Kidney glomerular epithelial cell (primary cell): ENCODE data around the gene NAA40.

Experiments used
- DNase-seq: peaks from one replicate; lab custom pipeline; 2025; lab: John Stamatoyannopoulos, UW

The NAA40 gene

GRCh38 chr11:63938479-63939396, at the start of gene NAA40:
NAA40 (plus strand) TSS chr11:63939002; CDS start chr11:63939097, 95 bp downstream.
- DNase-seq = peak; percentile 100

- DNase-seq = no peak
Observed at GRCh38 chr11:63889344-63889743, 49.5 kb upstream of the NAA40 start.

GRCh38 chr11:63890368-63890767, 48.4 kb upstream of the NAA40 start:
- no peak for DNase-seq

DNA sequence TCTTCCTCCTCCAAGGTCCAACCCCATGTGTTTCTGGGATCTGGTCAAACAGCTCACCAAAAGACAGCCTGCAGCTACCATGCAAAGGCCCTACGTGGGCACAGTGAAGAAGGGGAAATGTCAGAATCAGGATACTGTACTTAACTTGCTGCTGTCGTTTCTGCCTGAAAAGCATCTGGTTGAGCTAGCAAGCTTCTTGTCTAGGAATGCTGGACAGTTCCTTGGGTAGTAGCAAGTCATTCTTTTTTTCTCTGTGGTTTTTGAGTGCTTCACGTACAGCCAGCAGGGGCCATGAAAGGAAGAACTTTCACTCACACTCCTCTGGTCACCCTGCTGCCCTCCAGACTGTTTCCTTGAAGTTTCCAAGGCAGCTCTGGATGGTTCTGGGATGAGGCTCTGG, 46.6 kb upstream of the NAA40 start:
- DNase-seq = no peak

DNA sequence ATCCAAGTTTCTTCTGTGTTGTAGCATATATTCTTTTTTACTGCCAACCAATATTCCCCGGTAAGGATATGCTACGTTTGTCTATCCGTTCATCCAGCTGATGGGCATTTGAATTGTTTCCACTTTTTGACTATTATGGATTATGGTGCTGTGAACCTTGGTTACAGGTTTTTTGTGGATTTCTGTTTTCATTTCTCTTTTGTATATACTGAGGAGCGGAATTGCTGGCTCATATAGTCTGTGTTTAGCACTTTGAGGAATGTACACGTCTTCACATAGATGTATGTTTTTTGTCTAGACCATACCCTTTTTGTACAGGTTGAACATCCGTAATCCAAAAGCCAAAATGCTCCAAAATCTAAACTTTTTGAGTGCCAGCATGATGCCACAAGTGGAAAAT, 45.4 kb upstream of the NAA40 start:
- DNase-seq = no peak

- DNase-seq = no peak
Observed at GRCh38 chr11:63896071-63896470, 42.7 kb upstream of the NAA40 start.

DNA sequence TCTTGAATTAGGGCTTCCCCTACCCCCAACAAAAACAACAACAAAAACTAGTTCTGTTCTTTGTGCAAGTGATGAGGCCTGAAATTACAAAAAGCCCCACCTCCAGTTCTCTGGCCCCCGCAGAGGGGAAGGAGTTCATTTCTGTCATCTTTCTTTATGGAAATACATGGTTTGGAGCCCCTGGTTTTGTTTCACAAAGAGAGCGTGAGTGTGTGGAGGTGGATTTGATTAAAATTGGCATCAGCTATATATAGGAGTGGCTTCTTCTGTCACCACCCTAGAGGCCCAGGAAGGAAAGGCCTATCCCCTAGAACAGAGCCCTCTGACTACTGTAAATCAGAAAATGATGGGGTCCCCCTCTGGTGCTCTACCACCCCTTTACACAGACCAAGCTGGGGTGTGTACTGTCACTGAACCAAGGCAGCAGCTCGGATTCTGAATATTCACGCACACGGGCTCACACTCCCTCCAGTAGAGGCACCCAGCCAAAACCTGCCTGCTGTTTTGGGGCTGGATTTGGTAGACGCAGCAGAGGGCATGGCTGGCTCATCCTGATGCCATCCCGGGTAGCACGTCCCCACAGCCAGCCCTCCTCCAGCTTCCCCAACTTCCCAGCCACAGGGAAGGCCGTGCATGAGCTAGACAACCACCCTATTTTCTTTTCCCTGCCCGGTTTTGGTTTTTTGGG, 41.2 kb upstream of the NAA40 start:
- DNase-seq = no peak

DNA sequence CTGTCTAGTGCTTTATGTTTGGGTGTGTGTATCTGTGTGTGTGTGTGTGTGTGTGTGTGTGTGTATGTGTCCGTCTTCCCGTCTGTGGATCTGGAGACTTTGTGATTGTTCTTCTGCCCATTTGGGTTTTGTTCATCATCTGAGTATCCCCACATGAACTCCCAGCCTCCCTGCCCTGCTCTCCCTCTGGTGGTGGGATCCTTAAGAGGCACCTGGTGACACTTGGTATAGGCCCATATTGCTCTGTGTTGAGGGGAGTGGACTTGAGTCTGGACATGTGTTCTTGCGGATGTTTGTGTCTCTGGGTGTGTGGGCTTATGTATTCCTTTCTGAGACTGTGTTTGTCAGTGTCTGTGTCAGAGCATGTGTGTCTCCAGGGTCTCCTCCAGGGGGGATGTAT, 37.1 kb upstream of the NAA40 start:
- DNase-seq = no peak

GRCh38 chr11:63903884-63904283, 34.9 kb upstream of the NAA40 start:
- DNase-seq = no peak

GRCh38 chr11:63904743-63905142, 34.1 kb upstream of the NAA40 start:
- DNase-seq = no peak

DNA sequence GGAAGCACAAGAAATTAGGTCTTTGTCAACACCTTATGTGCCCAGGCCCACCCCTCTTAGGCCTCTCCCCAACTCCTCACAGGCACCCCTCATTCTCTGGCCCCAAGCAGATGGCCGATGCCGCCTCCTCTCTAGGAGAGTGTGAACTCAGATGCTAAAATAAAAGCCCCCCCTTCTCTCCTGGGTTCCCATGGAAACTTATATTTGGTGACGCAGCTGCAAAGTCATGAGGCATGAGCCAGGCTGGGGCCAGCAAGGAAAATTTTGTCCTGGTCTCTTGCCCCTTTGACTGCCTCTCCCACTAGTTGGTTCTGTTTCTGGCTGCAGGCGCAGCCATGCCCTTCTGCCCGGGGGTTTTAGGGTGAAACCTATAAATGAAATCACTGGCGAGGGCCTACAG, 33.6 kb upstream of the NAA40 start:
- no peak for DNase-seq

- DNase-seq = no peak
Observed at GRCh38 chr11:63906087-63906486, 32.7 kb upstream of the NAA40 start.

DNA sequence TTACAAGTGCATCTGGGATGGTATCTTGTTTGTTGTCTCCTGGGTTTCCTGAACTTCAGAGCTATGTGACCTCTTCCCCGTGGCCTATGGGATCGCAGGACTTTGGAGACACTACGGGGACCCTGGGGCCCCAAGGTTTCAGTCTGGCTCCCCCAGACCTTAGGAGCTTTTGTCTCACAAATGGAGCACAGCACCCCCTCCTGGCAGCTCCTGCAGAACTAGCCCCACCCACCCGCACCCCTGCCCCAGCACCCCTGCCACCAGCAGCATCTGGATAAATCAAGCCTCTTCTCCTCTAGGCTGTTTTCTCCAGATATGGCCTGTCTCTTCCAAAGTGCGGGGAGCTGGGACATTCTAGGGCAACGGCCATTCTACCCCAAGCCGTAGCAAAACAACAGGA, 32.2 kb upstream of the NAA40 start:
- DNase-seq = no peak

- no peak for DNase-seq
Observed at GRCh38 chr11:63907063-63907462, 31.7 kb upstream of the NAA40 start.

- peak; percentile 33 for DNase-seq
Observed at GRCh38 chr11:63907808-63908530, 30.8 kb upstream of the NAA40 start.

- no peak for DNase-seq
Observed at GRCh38 chr11:63908631-63909401, 30.0 kb upstream of the NAA40 start.

GRCh38 chr11:63909591-63910506, 29.0 kb upstream of the NAA40 start:
- no peak for DNase-seq

DNA sequence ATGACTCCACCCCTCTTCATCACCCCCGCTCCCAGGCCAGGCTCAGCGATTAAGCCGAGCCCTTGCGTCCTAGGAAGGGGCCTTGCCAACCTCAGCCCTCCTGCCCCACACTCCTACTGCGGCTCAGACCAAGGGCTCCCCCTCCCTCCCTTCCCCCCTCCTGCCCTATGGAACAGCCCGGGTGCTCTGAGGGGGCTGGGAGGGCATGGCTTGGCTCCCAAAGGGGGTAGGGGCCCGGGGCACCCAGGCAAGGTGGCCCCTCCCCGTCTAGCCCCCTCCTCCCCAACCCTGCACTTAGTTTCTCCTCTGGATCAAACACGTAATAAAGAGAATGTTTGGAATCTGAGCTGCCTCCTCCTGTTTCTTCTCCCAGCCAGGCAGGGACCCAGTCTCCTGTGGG, 28.1 kb upstream of the NAA40 start:
- no peak for DNase-seq

DNA sequence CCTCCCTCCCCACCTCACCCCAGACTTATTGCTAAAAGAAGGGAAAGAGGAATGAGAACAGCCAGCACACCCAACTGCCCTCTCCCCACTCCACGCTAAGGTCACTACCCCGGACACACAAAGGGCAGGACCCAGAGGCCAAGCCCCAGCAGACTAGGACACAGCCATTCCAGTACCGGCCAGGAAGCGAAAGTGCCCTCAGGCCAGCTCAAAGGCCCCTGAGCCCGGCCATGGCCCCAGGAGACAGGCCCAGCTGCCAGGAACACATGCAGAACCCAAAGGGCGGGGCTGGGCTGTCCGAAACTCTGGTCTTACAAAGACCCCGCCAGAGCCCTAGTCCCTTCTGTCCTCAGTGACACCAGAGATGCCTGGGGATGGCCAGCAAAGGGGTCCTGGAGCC, 27.4 kb upstream of the NAA40 start:
- DNase-seq = no peak

DNA sequence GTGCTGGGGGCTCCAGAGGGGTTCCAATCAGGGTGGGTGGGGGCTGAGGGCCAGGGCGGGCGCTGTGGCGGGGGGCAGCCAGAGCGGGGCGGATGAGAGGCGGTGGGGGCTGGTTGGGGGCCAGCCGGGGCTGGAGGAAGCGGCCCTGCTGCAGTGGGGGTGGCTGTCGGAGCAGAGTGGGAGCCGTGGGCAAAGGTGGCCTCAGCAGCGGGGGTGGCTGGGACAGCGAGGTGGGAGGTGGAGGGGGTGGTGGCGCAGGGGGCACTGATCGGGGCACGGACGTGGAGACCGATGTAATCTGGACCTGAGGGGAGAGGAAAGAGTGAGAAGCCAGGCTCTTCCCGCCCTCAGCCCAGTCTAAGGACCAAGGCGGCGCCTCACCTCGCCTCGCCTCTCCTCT, 26.9 kb upstream of the NAA40 start:
- no peak for DNase-seq

GRCh38 chr11:63912678-63913077, 26.1 kb upstream of the NAA40 start:
- DNase-seq = no peak
